KBM-7 (cell line): Measurements from ENCODE around the gene SFXN1.
"Not testable (repeated sequence)": the region's sequence is repeated elsewhere in the genome, so short reads cannot be mapped to it uniquely, and the experiment has no call there.

Source experiments
- DNase-seq: peaks from one replicate; pipeline ENCODE4 v3.0.0-alpha.2; 2015
- in situ Hi-C: fragments of 300-500 bp; cut with MboI; formaldehyde crosslinking; loops from 2 replicates; pipeline ENCODE4 v1.14.3; 2020; ENCODE audit warnings: low sequenced_read_pairs, low pct_unique_long_range_greater_than_20kb, mixed read lengths

The SFXN1 gene

GRCh38 chr5:175524211-175524610 is 45.9 kb downstream of the SFXN1 start:
- in situ Hi-C loops = no loop called here
- no peak for DNase-seq

- DNase-seq = no peak
- in situ Hi-C loops = no loop called here
Observed at GRCh38 chr5:175526691-175527090, 48.3 kb downstream of the SFXN1 start.

- DNase-seq = no peak
- in situ Hi-C loops = loop anchor here (10.0 kb wide), 1 partner anchor 183 kb away; no protein-coding TSS in a partner anchor
Observed at GRCh38 chr5:175531361-175531760, 53.0 kb downstream of the SFXN1 start.

- in situ Hi-C loops = loop anchor here (10.0 kb wide), 1 partner anchor 180 kb away; no protein-coding TSS in a partner anchor
Observed at GRCh38 chr5:175534070-175534932, 55.9 kb downstream of the SFXN1 start.

GRCh38 chr5:175535331-175535730 is 57.0 kb downstream of the SFXN1 start:
- in situ Hi-C loops = loop anchor here (10.0 kb wide), 1 partner anchor 179 kb away; no protein-coding TSS in a partner anchor
- DNase-seq = not testable (repeated sequence)

More at GRCh38 chr5:175534070-175534932, 55.9 kb downstream of the SFXN1 start:
- DNase-seq = peak; percentile 86

GRCh38 chr5:175535796-175536195 is 57.4 kb downstream of the SFXN1 start:
- DNase-seq = no peak
- in situ Hi-C loops = loop anchor here (10.0 kb wide), 1 partner anchor 179 kb away; no protein-coding TSS in a partner anchor

- in situ Hi-C loops = loop anchor here (10.0 kb wide), 1 partner anchor 176 kb away; no protein-coding TSS in a partner anchor
- DNase-seq = no peak
Observed at GRCh38 chr5:175538576-175538975, 60.2 kb downstream of the SFXN1 start.

- in situ Hi-C loops = loop anchor here (10.0 kb wide), 1 partner anchor 175 kb away; no protein-coding TSS in a partner anchor
- DNase-seq = no peak
Observed at GRCh38 chr5:175539936-175540335, 61.6 kb downstream of the SFXN1 start.

GRCh38 chr5:175541264-175541663 is 62.9 kb downstream of the SFXN1 start:
- DNase-seq = no peak
- in situ Hi-C loops = no loop called here

- DNase-seq = peak; percentile 52
- in situ Hi-C loops = no loop called here
Observed at GRCh38 chr5:175542232-175542965, 64.0 kb downstream of the SFXN1 start.

- no peak for DNase-seq
- in situ Hi-C loops = no loop called here
Observed at GRCh38 chr5:175542966-175543235, 64.5 kb downstream of the SFXN1 start.

GRCh38 chr5:175544108-175544511 is 65.8 kb downstream of the SFXN1 start:
- DNase-seq = no peak
- in situ Hi-C loops = no loop called here

GRCh38 chr5:175544586-175544985 is 66.2 kb downstream of the SFXN1 start:
- in situ Hi-C loops = no loop called here
- DNase-seq = no peak

GRCh38 chr5:175547842-175548241 is 69.5 kb downstream of the SFXN1 start:
- in situ Hi-C loops = no loop called here
- DNase-seq = no peak

GRCh38 chr5:175548626-175549311 is 70.4 kb downstream of the SFXN1 start:
- no peak for DNase-seq
- in situ Hi-C loops = no loop called here

GRCh38 chr5:175550055-175550805 is 71.9 kb downstream of the SFXN1 start:
- DNase-seq = no peak
- in situ Hi-C loops = no loop called here

GRCh38 chr5:175551266-175551665 is 72.9 kb downstream of the SFXN1 start:
- no peak for DNase-seq
- in situ Hi-C loops = no loop called here

GRCh38 chr5:175554296-175554695 is 75.9 kb downstream of the SFXN1 start:
- in situ Hi-C loops = no loop called here
- no peak for DNase-seq
